ENCODE results near the gene RAET1L. TPM values are rescaled to one million over a fixed set of nuclear protein-coding genes. Genes with fewer than 3 reads are reported as not detected.

RAET1L gene
- total and polyA plus RNA-seq, 9 of the 15 experiments (the other 6 are each of a cell fraction or from before 2014, with no cell fraction given): not detected

- TF ChIP-seq MGA (IDR thresholded peaks at IDR 0.05) (peak; percentile 17; the same call in 1 of the 2 replicates), HDAC1 (IDR thresholded peaks at IDR 0.05) (no peak), SMARCE1 (IDR thresholded peaks at IDR 0.05) (0 out of 2 replicates have a peak, but pooled peaks have one; percentile 37), JUND (IDR thresholded peaks at IDR 0.05; ENCODE audit: borderline replicate concordance, low read depth, low read length) (peak; percentile 59), JUND (tag; IDR thresholded peaks at IDR 0.05; ENCODE audit: borderline replicate concordance, low read depth, low read length) (peak; percentile 30; the same call in 1 of the 3 replicates), RAD51 (IDR thresholded peaks at IDR 0.05; ENCODE audit: borderline replicate concordance, low read depth) (no peak), PRDM10 (IDR thresholded peaks at IDR 0.05; ENCODE audit: partially characterized antibody) (no peak), ZFPM2 (CRISPR knock-in tag; IDR thresholded peaks at IDR 0.05) (no peak)
- TF ChIP-seq, protein P1, sequence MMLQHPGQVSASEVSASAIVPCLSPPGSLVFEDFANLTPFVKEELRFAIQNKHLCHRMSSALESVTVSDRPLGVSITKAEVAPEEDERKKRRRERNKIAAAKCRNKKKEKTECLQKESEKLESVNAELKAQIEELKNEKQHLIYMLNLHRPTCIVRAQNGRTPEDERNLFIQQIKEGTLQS (IDR thresholded peaks at IDR 0.05): peak; percentile 79
- TF ChIP-seq, protein P1 (CRISPR knock-in tag; conservative IDR thresholded peaks at IDR 0.05): no peak
Observed at GRCh38 chr6:150008588-150008987, 16.7 kb downstream of the RAET1L start (continued).

Data from K562 (cell line).